Chondrocyte (in vitro differentiated cells): ENCODE measurements around the gene RIMBP2. TPM values are rescaled to one million over a fixed set of nuclear protein-coding genes. Genes with fewer than 3 reads are reported as not detected.
A peak's percentile ranks its signal among the peaks of the same experiment; 100 is the strongest.

ENCODE experiments used
- DNase-seq: peaks from one replicate; pipeline ENCODE4 v3.0.0; 2021; ENCODE audit warnings: mixed read lengths, low spot score
- H3K27ac Mint-ChIP-seq: one replicate; pipeline ENCODE4 v1.8.0; 2021; ENCODE audit warnings: mild to moderate bottlenecking, moderate library complexity, mixed read lengths; ENCODE audit not compliant: unreplicated experiment
- H3K27me3 Mint-ChIP-seq: 2 replicates; pipeline ENCODE4 v1.8.0; 2021; ENCODE audit warnings: low read depth, mixed read lengths
- H3K36me3 Mint-ChIP-seq: 2 replicates; pipeline ENCODE4 v1.8.0; 2021; ENCODE audit warnings: low read depth, mixed read lengths
- H3K4me1 Mint-ChIP-seq: 2 replicates; pipeline ENCODE4 v1.8.0; 2021; ENCODE audit warnings: low read depth, mild to moderate bottlenecking, mixed read lengths
- H3K4me3 Mint-ChIP-seq: one replicate; pipeline ENCODE4 v1.8.0; 2021; ENCODE audit warnings: mild to moderate bottlenecking, moderate library complexity, mixed read lengths; ENCODE audit not compliant: unreplicated experiment
- H3K9me3 Mint-ChIP-seq: 2 replicates; pipeline ENCODE4 v1.8.0; 2021; ENCODE audit warnings: low read depth, mixed read lengths
- CTCF ChIP-seq: fragments of 200-600 bp; sonication (generic); IDR thresholded peaks from 2 replicates; pipeline ENCODE4 v1.5.0; 2021; ENCODE audit warnings: antibody characterized with exemption, mild to moderate bottlenecking, moderate library complexity
- total RNA-seq: library from RNA; stranded (reverse); gene quantifications from 3 replicates; pipeline ENCODE4 v1.2.1, GENCODE V29; 2021

The RIMBP2 gene
- total RNA-seq, 1 donor from 2014 or later = 0.30 TPM

- no peak for DNase-seq
- H3K36me3 Mint-ChIP-seq = no peaks in the 10 kb centered on the region
- H3K27ac Mint-ChIP-seq = no peak overlapping the region
- H3K4me3 Mint-ChIP-seq = no peak overlapping the region
- no peaks in the 10 kb centered on the region for H3K4me1 Mint-ChIP-seq
- peaks cover 5% of the 10 kb centered on the region for H3K27me3 Mint-ChIP-seq
- no peaks in the 10 kb centered on the region for H3K9me3 Mint-ChIP-seq
- TF ChIP-seq CTCF = no peak
Observed at GRCh38 chr12:130683811-130684210, 32.3 kb downstream of the RIMBP2 start.

GRCh38 chr12:130683080-130683479 is 33.0 kb downstream of the RIMBP2 start:
- H3K4me3 Mint-ChIP-seq = no peak overlapping the region
- no peak overlapping the region for H3K27ac Mint-ChIP-seq
- TF ChIP-seq CTCF = no peak
- H3K4me1 Mint-ChIP-seq = no peaks in the 10 kb centered on the region
- no peaks in the 10 kb centered on the region for H3K36me3 Mint-ChIP-seq
- no peaks in the 10 kb centered on the region for H3K9me3 Mint-ChIP-seq
- DNase-seq = no peak
- H3K27me3 Mint-ChIP-seq = peaks cover 5% of the 10 kb centered on the region

GRCh38 chr12:130680451-130680990 is 35.6 kb downstream of the RIMBP2 start:
- DNase-seq = peak; percentile 33
- Mint-ChIP-seq H3K9me3 (no peaks in the 10 kb centered on the region), H3K27ac (no peak overlapping the region), H3K27me3 (peaks cover 4% of the 10 kb centered on the region), H3K36me3 (no peaks in the 10 kb centered on the region), H3K4me1 (no peaks in the 10 kb centered on the region), H3K4me3 (no peak overlapping the region)
- no peak for TF ChIP-seq CTCF

GRCh38 chr12:130677957-130678558 is 38.0 kb downstream of the RIMBP2 start:
- no peaks in the 10 kb centered on the region for H3K9me3 Mint-ChIP-seq
- no peaks in the 10 kb centered on the region for H3K27me3 Mint-ChIP-seq
- peak; percentile 77 for DNase-seq
- H3K4me3 Mint-ChIP-seq = no peak overlapping the region
- no peaks in the 10 kb centered on the region for H3K36me3 Mint-ChIP-seq
- no peaks in the 10 kb centered on the region for H3K4me1 Mint-ChIP-seq
- TF ChIP-seq CTCF = no peak
- H3K27ac Mint-ChIP-seq = no peak overlapping the region

- TF ChIP-seq CTCF = no peak
- Mint-ChIP-seq H3K36me3 (no peaks in the 10 kb centered on the region), H3K27ac (no peak overlapping the region), H3K27me3 (no peaks in the 10 kb centered on the region), H3K4me1 (no peaks in the 10 kb centered on the region), H3K4me3 (no peak overlapping the region), H3K9me3 (peaks cover 4% of the 10 kb centered on the region)
- DNase-seq = peak; percentile 73
Observed at GRCh38 chr12:130675791-130676190, 40.3 kb downstream of the RIMBP2 start.
